Fibroblast of the aortic adventitia (primary cell): ENCODE data around the gene FAM118A. TPM values are rescaled to one million over a fixed set of nuclear protein-coding genes. Genes with fewer than 3 reads are reported as not detected.
A peak's percentile ranks its signal among the peaks of the same experiment; 100 is the strongest.

Experiments
- DNase-seq: peaks from one replicate; pipeline ENCODE4 v3.0.0-alpha.2; 2010; ENCODE audit warnings: low read depth
- H3K4me3 ChIP-seq: 2 replicates; pipeline ENCODE4 v1.5.1; 2011; ENCODE audit warnings: low read depth, mild to moderate bottlenecking, control low read depth, low read length, moderate library complexity
- total RNA-seq: library from RNA; depleted of rRNA; stranded (reverse); fragments of >200 nt; gene quantifications from 2 replicates; pipeline ENCODE4 v1.2.3, GENCODE V29; 2012; ENCODE audit warnings: low replicate concordance
- TF ChIP-seq, protein P1 (sequence below): IDR thresholded peaks from 2 replicates; pipeline ENCODE4 v1.5.1; 2011; ENCODE audit warnings: mild to moderate bottlenecking, low read length, control low read depth, inconsistent platforms; ENCODE audit not compliant: insufficient read depth

The FAM118A gene
- total RNA-seq, 1 donor, result 18.4 TPM

DNA sequence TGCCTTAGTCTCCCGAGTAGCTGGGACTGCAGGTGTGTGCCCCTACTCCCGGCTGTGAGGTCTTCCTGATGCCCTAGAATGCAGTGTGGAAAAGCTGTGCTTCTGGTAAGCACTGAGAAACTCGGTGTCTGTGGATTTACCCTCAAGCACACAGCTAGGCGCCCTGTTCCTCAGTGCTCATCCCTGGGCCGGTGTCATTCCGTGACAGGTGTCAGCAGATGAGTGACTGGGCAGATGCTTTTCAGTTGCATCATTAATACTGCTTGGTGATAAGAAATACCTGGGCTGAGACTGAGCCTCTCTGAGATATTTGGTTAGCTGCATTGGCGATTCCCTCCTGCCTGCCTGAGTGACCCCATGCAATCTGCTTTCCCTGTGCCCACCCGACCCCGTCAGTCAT lies 21.8 kb downstream of the FAM118A start:
- TF ChIP-seq, protein P1, sequence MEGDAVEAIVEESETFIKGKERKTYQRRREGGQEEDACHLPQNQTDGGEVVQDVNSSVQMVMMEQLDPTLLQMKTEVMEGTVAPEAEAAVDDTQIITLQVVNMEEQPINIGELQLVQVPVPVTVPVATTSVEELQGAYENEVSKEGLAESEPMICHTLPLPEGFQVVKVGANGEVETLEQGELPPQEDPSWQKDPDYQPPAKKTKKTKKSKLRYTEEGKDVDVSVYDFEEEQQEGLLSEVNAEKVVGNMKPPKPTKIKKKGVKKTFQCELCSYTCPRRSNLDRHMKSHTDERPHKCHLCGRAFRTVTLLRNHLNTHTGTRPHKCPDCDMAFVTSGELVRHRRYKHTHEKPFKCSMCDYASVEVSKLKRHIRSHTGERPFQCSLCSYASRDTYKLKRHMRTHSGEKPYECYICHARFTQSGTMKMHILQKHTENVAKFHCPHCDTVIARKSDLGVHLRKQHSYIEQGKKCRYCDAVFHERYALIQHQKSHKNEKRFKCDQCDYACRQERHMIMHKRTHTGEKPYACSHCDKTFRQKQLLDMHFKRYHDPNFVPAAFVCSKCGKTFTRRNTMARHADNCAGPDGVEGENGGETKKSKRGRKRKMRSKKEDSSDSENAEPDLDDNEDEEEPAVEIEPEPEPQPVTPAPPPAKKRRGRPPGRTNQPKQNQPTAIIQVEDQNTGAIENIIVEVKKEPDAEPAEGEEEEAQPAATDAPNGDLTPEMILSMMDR, result no peak
- H3K4me3 ChIP-seq, result no peak overlapping the region
- no peak for DNase-seq

DNA sequence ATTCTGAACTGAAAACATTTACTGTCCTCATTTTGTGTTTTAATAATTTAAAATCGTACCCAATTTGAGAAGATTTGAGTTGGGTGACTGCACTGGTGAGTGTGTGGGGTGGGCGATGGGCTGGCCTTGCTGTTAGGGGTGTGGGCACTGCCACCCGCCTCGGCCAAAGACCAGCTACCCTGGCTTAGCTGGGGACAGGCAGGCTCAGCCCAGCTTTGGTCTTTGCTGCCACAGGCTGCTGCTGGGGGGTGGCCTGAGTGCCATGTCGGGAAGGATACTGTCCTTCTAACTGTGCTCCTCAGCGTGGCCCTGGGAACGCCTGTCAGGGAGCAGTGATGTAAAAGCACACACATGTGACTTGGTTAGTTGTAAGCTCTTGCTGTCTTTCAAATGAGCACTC lies 22.3 kb downstream of the FAM118A start:
- DNase-seq, result no peak
- TF ChIP-seq, protein P1, result no peak
- H3K4me3 ChIP-seq, result no peak overlapping the region

GRCh38 chr22:45334068-45334467 lies 24.3 kb downstream of the FAM118A start:
- TF ChIP-seq, protein P1, result no peak
- H3K4me3 ChIP-seq, result no peak overlapping the region
- peak; percentile 39 for DNase-seq

DNA sequence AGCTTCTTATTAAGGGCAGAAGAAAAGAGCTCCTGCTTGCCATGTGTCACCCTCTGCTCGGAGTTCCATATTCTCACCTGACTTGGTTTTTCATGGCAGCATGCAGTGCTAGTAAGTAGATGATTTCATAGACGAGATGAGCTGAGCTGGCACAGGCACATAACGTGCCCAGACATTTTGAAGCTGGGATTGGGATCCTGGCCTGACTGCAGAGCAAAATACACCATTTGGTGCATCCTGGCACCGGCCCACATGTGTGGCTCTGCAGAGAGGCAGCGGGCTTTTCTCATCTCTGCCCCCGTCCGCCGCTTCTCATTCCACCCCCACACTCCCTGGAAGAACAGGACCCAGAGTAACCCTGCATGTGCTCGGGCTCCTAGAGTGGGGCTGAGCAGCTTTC lies 24.8 kb downstream of the FAM118A start:
- TF ChIP-seq, protein P1, result no peak
- no peak for DNase-seq
- no peak overlapping the region for H3K4me3 ChIP-seq

DNA sequence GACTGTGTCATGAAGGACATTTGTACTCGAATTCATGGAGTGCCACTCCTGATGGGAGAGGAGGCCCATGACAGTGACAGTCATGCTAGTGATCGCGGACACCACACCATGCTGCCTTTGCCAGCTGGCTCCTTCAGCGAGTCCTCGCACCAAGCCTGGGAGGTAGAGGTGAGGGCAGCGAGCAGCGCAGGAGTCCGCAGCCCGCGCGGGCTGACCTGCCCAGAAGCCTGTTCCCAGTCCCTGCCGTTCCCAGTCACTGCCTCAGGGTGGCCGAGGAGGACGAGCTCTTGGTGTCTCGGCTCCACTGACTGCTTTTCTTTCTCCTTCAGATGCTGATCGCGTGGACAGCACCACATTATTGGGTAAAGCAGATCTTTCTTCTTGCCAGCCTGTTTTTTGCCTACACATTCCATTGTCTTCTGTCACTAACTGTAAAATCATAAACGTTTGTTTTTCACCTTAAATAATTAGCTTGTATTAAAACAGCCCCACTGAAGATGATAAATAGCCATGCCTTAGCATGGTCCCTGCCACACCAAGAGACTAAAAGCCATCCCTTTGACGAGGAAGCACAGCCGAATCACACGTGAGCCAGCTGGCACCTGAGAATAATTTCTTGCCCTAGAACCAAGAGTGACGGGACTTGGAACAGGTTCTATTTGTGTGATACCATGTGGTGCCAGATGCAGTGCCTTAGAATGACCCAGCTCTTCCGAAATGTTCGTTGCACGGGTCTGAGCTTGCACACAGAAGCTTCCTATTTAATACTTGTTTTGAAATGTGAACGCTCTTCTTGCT lies 25.5 kb downstream of the FAM118A start:
- TF ChIP-seq, protein P1, result no peak
- no peak for DNase-seq
- no peak overlapping the region for H3K4me3 ChIP-seq

DNA sequence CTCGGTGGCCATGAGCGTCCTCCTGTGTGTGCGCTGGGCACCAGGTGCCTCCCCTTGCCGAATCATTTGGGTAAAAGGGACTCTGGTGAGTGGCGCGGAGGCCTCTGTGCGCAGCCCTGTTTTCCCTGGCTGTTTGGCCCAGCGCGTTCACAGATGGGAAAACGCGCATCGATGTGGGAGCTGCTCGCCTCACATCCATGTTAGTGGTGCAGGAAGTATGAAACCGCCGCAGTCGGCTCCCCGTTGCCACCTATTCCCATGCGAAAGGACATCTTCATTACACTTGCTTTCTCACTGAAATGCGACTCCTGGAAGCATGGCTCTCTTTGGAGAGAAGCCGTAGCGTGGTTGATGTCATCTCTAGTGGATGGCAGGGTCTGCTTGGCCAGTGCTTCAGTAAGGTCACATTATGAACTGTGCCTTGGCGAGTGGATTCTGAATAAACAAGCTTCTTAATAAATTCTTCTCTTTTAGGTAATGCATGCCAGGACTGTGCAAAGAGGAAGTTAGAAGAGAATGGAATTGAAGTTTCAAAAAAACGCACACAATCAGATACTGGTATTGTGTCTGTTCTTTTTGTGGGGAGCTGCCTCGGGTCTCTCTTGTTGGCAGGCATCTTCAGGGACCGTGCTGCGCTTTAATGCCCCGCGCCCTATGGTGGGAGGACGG lies 26.3 kb downstream of the FAM118A start:
- DNase-seq, result no peak
- TF ChIP-seq, protein P1, result no peak
- no peak overlapping the region for H3K4me3 ChIP-seq
